Esophagus (tissue), 2 donors: ENCODE results near the gene RECQL5. TPM values are rescaled to one million over a fixed set of nuclear protein-coding genes. Genes with fewer than 3 reads are reported as not detected.
A peak's percentile ranks its signal among the peaks of the same experiment; 100 is the strongest.

ENCODE experiments used
- H3K27ac ChIP-seq, 2 donors: one replicate each; pipeline ENCODE4 v1.5.1; 2013; ENCODE audit warnings: low read depth in 2 of 2, mild to moderate bottlenecking in 2 of 2, inconsistent platforms in 1 of 2, low read length in 1 of 2, moderate library complexity in 1 of 2
- H3K27me3 ChIP-seq, 2 donors: one replicate each; pipeline ENCODE4 v1.6.1; 2013; ENCODE audit warnings: low read length in 2 of 2, control low read depth in 1 of 2, mild to moderate bottlenecking in 1 of 2; ENCODE audit not compliant: insufficient read depth in 2 of 2, control insufficient read depth in 1 of 2
- H3K36me3 ChIP-seq, 2 donors: one replicate each; pipeline ENCODE4 v1.6.1; 2013; ENCODE audit warnings: low read length in 1 of 2; ENCODE audit not compliant: control insufficient read depth in 2 of 2, insufficient read depth in 2 of 2
- H3K4me1 ChIP-seq, 2 donors: one replicate each; pipeline ENCODE4 v1.6.1; 2013; ENCODE audit warnings: low read length in 1 of 2; ENCODE audit not compliant: control insufficient read depth in 2 of 2, insufficient read depth in 2 of 2
- H3K4me3 ChIP-seq, 2 donors: one replicate each; pipeline ENCODE4 v1.5.1; 2013; ENCODE audit warnings: low read length in 2 of 2, mild to moderate bottlenecking in 2 of 2, low read depth in 1 of 2, moderate library complexity in 1 of 2
- H3K9me3 ChIP-seq, 2 donors: one replicate each; pipeline ENCODE4 v1.6.1; 2013; ENCODE audit warnings: mild to moderate bottlenecking in 2 of 2, low read depth in 1 of 2, low read length in 1 of 2, moderate library complexity in 1 of 2; ENCODE audit not compliant: control insufficient read depth in 2 of 2, insufficient read depth in 1 of 2
- WGBS, 2 donors: extraction: QIAGEN DNeasy Blood & Tissue Kit; methylation state at CpG; one replicate each; pipeline ENCODE4 v1.1.7; 2013; 5-methylcytosine and 5-hydroxymethylcytosine counted together
- polyA plus RNA-seq, 2 donors: library from polyadenylated mRNA; stranded (reverse); fragments of 200-250 nt; gene quantifications; one replicate each; pipeline ENCODE4 v1.2.3, GENCODE V29; 2013
- donor health status: healthy with polysubstance abuse.
- donor health status: Bipolar disorder and iron deficiency.

Gene RECQL5
- polyA plus RNA-seq, 2 donors, result 46.9 to 136 TPM

DNA sequence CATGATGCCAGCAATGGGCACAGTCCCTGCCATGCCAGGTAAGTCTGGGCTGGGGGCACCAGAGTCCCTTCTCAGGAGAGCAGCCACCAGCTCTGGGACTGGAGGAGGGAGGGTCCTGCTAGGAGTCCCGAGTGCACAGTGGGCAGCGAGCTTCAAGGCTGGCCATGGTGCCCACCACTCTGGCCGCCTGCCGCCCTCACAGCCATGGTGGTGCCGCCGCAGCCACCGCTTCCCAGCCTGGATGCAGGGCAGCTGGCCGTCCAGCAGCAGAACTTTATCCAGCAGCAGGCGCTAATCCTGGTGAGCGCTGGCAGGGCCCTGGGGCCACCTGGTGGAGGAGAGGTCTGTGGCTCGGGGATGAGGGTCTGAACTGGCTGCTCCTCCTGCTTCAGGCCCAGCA, 51.7 kb downstream of the RECQL5 start:
- H3K27me3 ChIP-seq, result no peaks in the 10 kb centered on the region
- no peak overlapping the region for H3K27ac ChIP-seq
- peaks cover 0 to 18% of the 10 kb centered on the region in 2 donors for H3K36me3 ChIP-seq
- no peak overlapping the region for H3K4me3 ChIP-seq
- peaks cover 0 to 16% of the 10 kb centered on the region in 2 donors for H3K4me1 ChIP-seq
- no peaks in the 10 kb centered on the region for H3K9me3 ChIP-seq
- WGBS, 2 donors, result 91 to 93% methylated on average over 11 of the region's 11 CpGs

DNA sequence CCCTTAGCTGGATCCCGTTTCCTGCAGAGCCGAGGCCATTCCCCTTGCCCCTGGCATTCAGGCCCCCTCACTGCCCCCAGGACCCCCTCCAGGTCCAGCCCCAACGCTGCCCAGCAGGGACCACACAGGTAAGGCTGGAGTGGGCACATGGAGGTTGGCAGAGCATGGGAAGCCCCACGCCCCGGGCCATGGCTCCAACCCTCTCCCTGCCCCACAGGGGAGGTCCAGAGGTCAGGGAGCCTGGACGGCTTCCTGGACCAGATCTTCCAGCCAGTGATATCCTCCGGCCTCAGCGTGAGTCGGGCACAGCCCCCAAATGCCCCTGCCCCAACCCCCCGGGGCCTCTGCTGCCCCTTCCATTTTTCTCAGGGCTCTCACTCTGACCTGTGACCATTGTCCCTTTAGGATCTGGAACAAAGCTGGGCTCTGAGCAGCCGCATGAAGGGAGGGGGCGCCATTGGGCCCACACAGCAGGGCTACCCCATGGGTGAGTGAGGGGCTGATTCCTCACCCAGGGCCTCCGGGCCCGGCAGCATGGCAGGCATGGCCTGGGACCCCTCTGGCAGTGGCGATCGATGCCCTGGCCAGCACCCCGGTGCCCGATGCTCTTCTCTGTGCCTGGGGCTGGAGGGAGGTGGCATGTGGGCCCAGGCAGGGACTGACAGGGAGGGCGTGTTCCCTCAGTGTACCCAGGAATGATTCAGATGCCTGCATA, 52.2 kb downstream of the RECQL5 start:
- WGBS, 2 donors, result 88% methylated on average over 19 of the region's 19 CpGs
- Histone ChIP-seq H3K27me3 (no peaks in the 10 kb centered on the region), H3K27ac (no peak overlapping the region), H3K4me3 (no peak overlapping the region), H3K4me1 (peaks cover 0 to 16% of the 10 kb centered on the region in 2 donors), H3K9me3 (no peaks in the 10 kb centered on the region), H3K36me3 (peaks cover 0 to 18% of the 10 kb centered on the region in 2 donors)

DNA sequence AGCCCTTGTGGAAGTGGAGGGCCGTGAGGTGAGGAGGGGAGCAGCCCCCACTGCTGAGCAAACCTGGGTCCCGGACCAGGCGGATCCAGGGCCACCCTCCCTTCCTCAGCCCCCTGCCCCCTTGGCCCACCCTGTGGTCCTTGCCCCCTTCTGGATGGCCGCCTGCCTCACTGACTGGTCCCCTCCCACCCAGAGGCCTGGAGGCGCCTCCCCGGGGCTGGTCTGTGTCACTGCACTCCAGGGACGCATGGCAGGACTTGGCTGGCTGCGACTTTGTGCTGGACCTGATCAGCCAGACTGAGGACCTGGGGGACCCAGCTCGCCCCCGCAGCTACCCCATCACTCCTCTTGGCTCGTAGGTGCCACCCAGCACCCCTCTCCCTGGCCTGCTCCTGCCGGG, 52.9 kb downstream of the RECQL5 start:
- H3K36me3 ChIP-seq, result peaks cover 0 to 17% of the 10 kb centered on the region in 2 donors

DNA sequence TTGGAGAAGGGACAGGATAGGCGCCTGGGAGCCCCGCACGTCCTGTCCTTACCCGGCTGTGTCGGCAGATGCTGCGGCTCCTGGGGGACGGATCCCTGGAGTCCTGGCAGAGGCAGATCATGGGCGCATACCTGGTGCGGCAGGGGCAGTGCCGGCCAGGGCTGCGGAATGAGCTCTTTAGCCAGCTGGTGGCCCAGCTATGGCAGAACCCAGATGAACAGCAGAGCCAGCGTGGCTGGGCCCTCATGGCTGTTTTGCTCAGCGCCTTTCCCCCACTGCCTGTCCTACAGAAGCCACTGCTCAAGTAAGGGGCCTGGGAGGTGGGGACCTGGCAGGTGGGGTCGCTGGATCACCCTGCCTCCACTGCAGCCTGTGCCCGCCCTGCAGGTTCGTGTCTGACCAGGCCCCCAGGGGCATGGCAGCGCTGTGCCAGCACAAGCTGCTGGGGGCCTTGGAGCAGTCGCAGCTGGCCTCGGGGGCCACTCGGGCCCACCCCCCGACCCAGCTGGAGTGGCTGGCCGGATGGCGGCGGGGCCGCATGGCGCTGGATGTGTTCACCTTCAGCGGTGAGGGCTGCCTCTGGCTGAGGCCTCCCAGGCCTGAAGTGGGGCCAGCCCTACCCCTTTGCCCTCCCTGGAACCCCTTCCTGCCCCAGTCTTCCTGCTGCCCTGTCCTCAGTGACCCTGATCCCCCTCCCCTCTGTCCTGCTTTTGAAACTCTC, 53.9 kb downstream of the RECQL5 start:
- 86 to 89% methylated on average over 26 to 27 of the region's 27 CpGs for WGBS, 2 donors
- Histone ChIP-seq H3K36me3 (peaks cover 0 to 15% of the 10 kb centered on the region in 2 donors), H3K9me3 (no peaks in the 10 kb centered on the region), H3K27me3 (no peaks in the 10 kb centered on the region), H3K4me1 (peaks cover 0 to 16% of the 10 kb centered on the region in 2 donors), H3K4me3 (no peak overlapping the region), H3K27ac (no peak overlapping the region)

More for the DNA sequence above, 52.9 kb downstream of the RECQL5 start:
- no peaks in the 10 kb centered on the region for H3K9me3 ChIP-seq
- H3K27me3 ChIP-seq, result no peaks in the 10 kb centered on the region
- H3K27ac ChIP-seq, result no peak overlapping the region
- WGBS, 2 donors, result 82 to 88% methylated on average over 11 to 12 of the region's 12 CpGs
- H3K4me1 ChIP-seq, result peaks cover 0 to 16% of the 10 kb centered on the region in 2 donors
- H3K4me3 ChIP-seq, result no peak overlapping the region

DNA sequence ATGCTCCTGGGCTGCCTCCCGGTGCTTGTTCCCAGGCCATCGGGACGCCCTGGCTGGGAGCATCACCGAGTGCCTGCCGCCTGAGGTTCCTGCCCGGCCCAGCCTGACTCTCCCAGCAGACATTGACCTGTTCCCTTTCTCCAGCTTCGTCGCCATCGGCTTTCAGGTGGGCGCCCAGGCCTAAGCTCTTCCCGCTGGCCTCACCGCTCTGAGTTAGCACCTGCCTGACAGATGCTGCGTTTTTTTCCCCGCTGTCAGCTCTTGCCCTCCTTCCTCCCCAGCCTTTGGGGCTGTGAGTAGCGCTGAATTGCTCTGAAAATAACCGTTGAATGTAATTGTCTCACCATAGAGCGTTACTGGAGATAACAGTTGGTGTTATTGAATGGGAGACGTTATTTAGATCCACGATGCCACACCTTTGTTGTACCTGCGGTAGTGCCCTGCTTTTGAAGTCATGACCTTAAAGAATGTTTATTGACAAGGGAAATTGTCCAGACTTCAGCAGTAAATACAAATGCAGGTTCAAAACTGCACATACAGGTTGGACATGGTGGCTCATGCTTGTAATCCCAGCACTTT, 55.0 kb downstream of the RECQL5 start:
- no peak overlapping the region for H3K4me3 ChIP-seq
- H3K27me3 ChIP-seq, result no peaks in the 10 kb centered on the region
- no peaks in the 10 kb centered on the region for H3K9me3 ChIP-seq
- H3K27ac ChIP-seq, result peak overlapping the region in 1 of 2 donors; percentile 5
- H3K4me1 ChIP-seq, result peaks cover 0 to 16% of the 10 kb centered on the region in 2 donors
- WGBS, 2 donors, result 80 to 86% methylated on average over 20 of the region's 20 CpGs
- H3K36me3 ChIP-seq, result peaks cover 0 to 10% of the 10 kb centered on the region in 2 donors

DNA sequence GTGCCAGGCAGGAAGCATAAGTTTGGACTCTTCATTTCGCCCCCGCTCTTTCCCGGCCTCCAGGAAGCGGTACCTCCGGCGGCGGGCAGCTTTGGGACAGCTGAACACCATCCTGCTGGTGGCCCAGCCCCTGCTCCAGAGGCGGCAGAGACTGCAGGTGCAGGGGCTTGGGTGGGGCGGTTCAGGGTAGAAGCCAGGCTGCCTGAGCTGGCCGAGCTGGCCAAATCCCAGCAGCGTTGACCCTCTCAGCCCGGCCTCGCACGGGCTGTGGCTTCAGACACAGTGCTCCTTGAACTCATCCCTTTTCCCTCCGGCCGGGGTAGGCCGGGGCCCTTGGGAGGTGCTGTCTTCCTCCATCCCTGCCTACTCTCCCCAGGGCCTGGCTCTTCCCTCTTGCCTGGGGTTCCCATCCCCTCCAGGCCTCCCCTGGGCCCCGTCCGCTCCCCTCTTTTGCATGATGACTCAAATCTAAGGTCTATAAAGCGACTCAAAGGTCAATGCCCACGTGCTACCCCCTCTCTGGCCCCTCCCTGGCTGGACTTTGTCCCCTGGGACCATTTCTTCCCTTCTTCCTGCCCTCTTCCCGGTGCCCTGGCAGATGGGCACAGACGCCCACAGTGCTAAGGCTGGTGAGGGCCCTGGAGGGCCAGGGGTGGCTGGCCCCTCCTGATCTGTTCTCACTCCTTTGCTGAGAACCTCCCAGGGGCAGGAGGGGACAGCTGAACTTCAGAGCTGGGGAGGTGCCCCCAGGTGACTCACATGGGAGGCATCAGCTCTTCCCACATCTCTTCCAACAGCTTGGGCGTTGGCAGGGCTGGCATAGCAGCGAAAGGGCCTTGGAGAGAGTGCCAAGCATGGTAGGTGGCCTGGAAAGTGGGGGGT, 56.6 kb downstream of the RECQL5 start:
- no peaks in the 10 kb centered on the region for H3K9me3 ChIP-seq
- H3K4me1 ChIP-seq, result peaks cover 0 to 16% of the 10 kb centered on the region in 2 donors
- no peaks in the 10 kb centered on the region for H3K27me3 ChIP-seq
- WGBS, 2 donors, result 79 to 81% methylated on average over 25 of the region's 25 CpGs
- peak overlapping the region in 1 of 2 donors; percentile 19 for H3K27ac ChIP-seq
- peaks cover 0 to 5% of the 10 kb centered on the region in 2 donors for H3K36me3 ChIP-seq
- H3K4me3 ChIP-seq, result no peak overlapping the region

DNA sequence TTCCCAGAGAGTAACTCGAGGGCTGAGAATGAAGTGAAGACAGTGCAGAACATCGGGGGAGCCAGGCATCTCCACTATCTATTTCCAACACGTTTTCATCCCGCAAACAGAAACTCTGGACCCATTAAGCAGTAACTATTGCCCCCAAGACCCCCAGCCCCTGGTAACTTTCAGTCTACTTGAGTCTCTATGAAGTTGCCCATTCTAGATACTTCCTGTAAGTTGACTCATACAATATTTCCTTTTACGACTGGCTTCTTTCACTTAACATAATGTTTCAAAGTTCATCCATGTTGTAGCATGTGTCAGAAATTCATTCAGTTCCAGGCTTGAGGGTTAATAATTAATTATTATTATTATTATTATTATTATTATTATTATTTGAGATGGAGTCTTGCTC, 59.9 kb downstream of the RECQL5 start:
- peaks cover 0 to 2% of the 10 kb centered on the region in 2 donors for H3K36me3 ChIP-seq

DNA sequence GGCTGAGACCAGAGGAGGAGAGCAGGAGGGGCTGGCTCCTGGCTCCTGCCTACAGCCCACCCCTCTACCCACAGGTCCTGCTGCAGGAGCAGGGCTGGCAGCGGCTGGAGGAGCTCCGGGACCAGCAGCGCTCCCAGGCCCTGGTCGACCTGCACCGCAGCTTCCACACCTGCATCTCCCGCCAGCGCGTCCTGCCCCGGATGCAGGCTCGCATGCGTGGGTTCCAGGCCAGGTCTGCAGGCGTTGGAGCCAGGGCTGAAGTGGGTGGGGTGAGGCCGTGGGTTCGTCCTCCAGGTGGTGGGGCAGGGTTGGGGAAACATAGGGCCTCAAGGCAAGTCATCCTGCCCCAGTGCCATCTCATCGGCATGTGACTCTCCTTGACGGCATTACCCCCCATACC, 61.2 kb downstream of the RECQL5 start:
- WGBS, 2 donors, result 82 to 85% methylated on average over 16 of the region's 16 CpGs
- Histone ChIP-seq H3K27ac (no peak overlapping the region), H3K9me3 (no peaks in the 10 kb centered on the region), H3K27me3 (no peaks in the 10 kb centered on the region), H3K4me1 (peaks cover 4 to 13% of the 10 kb centered on the region in 2 donors), H3K4me3 (no peak overlapping the region), H3K36me3 (no peaks in the 10 kb centered on the region)

More for the DNA sequence above, 59.9 kb downstream of the RECQL5 start:
- Histone ChIP-seq H3K27me3 (no peaks in the 10 kb centered on the region), H3K9me3 (no peaks in the 10 kb centered on the region), H3K27ac (no peak overlapping the region), H3K4me3 (no peak overlapping the region), H3K4me1 (peaks cover 0 to 21% of the 10 kb centered on the region in 2 donors)
- WGBS, 2 donors, result 83 to 88% methylated on average over 5 of the region's 5 CpGs
